OCI-LY7 (cell line): ENCODE measurements around the gene RAB26. TPM values are rescaled to one million over a fixed set of nuclear protein-coding genes. Genes with fewer than 3 reads are reported as not detected.
"Not testable (repeated sequence)": the region's sequence is repeated elsewhere in the genome, so short reads cannot be mapped to it uniquely, and the experiment has no call there.

Experiments
- BruUV-seq: library from RNA; stranded (reverse); fragments of 400-500 nt; replicated peaks from 2 replicates; lab custom pipeline; 2021; lab: Mats Ljungman, UMichigan
- CTCF ChIA-PET: fragments of 300-600 bp; sonication (Branson Sonifier 250); formaldehyde crosslinking; loops from one replicate; lab custom pipeline; 2022; ENCODE audit warnings: antibody characterized with exemption; ENCODE audit not compliant: unreplicated experiment; lab: Charles Lee
- POLR2A ChIA-PET: fragments of 300-600 bp; sonication (Branson Sonifier 250); formaldehyde crosslinking; loops from one replicate; lab custom pipeline; 2022; ENCODE audit warnings: antibody characterized with exemption; lab: Charles Lee
- DNase-seq: peaks from one replicate; pipeline ENCODE4 v3.0.0-alpha.2; 2015; ENCODE audit warnings: low spot score
- H2AFZ ChIP-seq: fragments of 200-600 bp; sonication (generic), shearing (Covaris generic); 2 replicates; pipeline ENCODE4 v1.6.1; 2014; ENCODE audit warnings: mild to moderate bottlenecking, antibody characterized with exemption, low read length, moderate library complexity
- H3K27ac ChIP-seq: fragments of 200-600 bp; sonication (generic); 2 replicates; pipeline ENCODE4 v1.5.1; 2014; ENCODE audit warnings: mixed run types, low read depth, mild to moderate bottlenecking, moderate library complexity, low read length, inconsistent platforms; ENCODE audit not compliant: poor library complexity, severe bottlenecking
- H3K36me3 ChIP-seq: fragments of 200-600 bp; sonication (generic); 2 replicates; pipeline ENCODE4 v1.6.1; 2014; ENCODE audit warnings: mild to moderate bottlenecking, antibody characterized with exemption, low read length, moderate library complexity, mixed read lengths; ENCODE audit not compliant: insufficient read depth
- H3K4me1 ChIP-seq: fragments of 200-600 bp; sonication (generic); 2 replicates; pipeline ENCODE4 v1.5.1; 2014; ENCODE audit warnings: mild to moderate bottlenecking, low read length; ENCODE audit not compliant: insufficient read depth, poor library complexity, severe bottlenecking
- H3K4me2 ChIP-seq: fragments of 200-600 bp; sonication (generic); 2 replicates; pipeline ENCODE4 v1.6.1; 2014; ENCODE audit warnings: mild to moderate bottlenecking, low read length
- H3K4me3 ChIP-seq: fragments of 200-600 bp; sonication (generic); 2 replicates; pipeline ENCODE4 v1.5.1; 2014; ENCODE audit warnings: mild to moderate bottlenecking, low read depth, low read length; ENCODE audit not compliant: poor library complexity, severe bottlenecking
- H3K79me2 ChIP-seq: fragments of 200-600 bp; sonication (generic); 2 replicates; pipeline ENCODE4 v1.6.1; 2016; ENCODE audit warnings: low read depth, mild to moderate bottlenecking, low read length, moderate library complexity, mixed read lengths; ENCODE audit not compliant: insufficient read depth
- H3K9me2 ChIP-seq: fragments of 200-600 bp; sonication (generic); 2 replicates; pipeline ENCODE4 v1.6.1; 2016; ENCODE audit warnings: mild to moderate bottlenecking, low read length, mixed read lengths; ENCODE audit not compliant: insufficient read depth
- H3K9me3 ChIP-seq: fragments of 200-600 bp; sonication (generic); 2 replicates; pipeline ENCODE4 v1.6.1; 2014; ENCODE audit warnings: mild to moderate bottlenecking, mixed run types, low read length, mixed read lengths
- H4K20me1 ChIP-seq: fragments of 200-600 bp; sonication (generic); 2 replicates; pipeline ENCODE4 v1.6.1; 2014; ENCODE audit warnings: mild to moderate bottlenecking, antibody characterized with exemption, low read length, moderate library complexity, mixed read lengths; ENCODE audit not compliant: insufficient read depth
- EZH2phosphoT487 ChIP-seq: fragments of 200-600 bp; sonication (generic); IDR thresholded peaks from 2 replicates; pipeline ENCODE4 v1.6.1; 2018; ENCODE audit warnings: low read depth, borderline replicate concordance, mild to moderate bottlenecking, mixed run types, antibody characterized with exemption, low read length, moderate library complexity, mixed read lengths
- intact Hi-C: fragments of 100-400 bp; cut with micrococcal nuclease; formaldehyde crosslinking; loops from one replicate; pipeline ENCODE4 v1.10.0; 2022; ENCODE audit not compliant: unreplicated experiment
- total RNA-seq, 2 experiments: library from RNA; depleted of rRNA in 1 of 2; stranded (reverse); fragments of >200 nt in 1 of 2; shearing (Covaris generic) in 1 of 2; gene quantifications; 2 replicates each; pipeline ENCODE4 v1.2.3, GENCODE V29; 2014 to 2022
- TF ChIP-seq, protein P1 (sequence below): fragments of 200-600 bp; sonication (generic); conservative IDR thresholded peaks from 2 replicates; pipeline ENCODE4 v1.5.1; 2014; ENCODE audit warnings: mild to moderate bottlenecking, antibody characterized with exemption, low read length, moderate library complexity, mixed read lengths

Gene RAB26
- total RNA-seq, 2 experiments from 2014 or later = 5.0 to 9.5 TPM

DNA sequence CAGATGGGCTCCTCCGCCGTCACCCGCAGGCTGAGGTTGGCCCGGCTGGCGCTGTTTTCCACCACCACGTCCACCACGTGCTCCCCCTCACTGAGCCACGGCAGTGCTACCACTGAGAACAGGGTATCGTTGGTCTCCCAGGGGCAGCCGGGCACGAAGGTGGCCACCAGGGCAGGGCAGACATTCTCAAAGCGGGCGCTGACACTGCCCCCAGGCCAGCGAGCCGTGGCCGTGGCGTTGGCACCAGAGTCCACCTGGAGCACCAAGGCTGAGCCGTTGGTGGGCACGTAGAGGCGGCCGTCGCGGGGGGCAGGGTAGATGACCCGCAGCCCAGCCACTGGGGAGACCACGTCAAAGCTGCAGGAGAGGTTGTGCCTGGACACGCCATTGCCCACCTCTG, 34.2 kb upstream of the RAB26 start:
- H3K4me2 ChIP-seq, BruUV-seq, H3K9me2 ChIP-seq, H3K4me3 ChIP-seq, H3K9me3 ChIP-seq, DNase-seq, POLR2A ChIA-PET, H2AFZ ChIP-seq, intact Hi-C loops, H3K27ac ChIP-seq, H3K79me2 ChIP-seq, H3K36me3 ChIP-seq, CTCF ChIA-PET, H3K4me1 ChIP-seq, H4K20me1 ChIP-seq: not testable (repeated sequence)

DNA sequence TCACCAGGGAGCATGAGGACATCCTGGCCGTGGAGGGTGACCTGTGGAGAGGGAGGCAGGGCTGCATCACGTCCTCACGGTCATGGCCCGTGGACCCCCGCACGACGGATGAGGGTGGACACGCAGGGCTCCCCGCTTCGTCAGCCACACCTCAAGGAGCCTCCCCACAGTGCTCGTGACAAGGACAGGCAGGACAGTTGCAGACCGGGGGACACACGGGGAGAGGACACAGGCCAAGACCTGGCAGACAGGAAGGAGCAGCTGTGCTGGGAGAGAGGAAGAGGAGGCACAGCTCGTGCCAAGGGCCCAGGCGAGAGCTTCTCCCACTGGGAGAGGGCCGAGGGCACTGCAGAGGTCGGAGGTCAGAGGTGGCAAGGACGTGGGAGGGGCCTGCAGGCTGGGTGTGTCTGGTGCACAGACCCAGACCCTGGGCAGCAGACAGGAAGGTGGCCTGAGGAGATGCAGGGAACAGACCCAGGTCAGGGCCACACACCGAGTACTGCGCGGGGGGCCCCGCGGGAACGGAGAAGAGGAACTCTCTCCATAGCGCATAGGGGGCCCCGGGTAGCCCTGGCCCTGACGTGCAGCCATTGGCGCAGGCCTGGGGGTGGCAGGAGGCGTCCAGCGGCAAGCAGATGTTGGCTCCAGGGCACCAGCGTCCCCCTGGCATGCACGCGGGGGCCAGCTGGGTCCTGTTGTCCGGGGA, 33.4 kb upstream of the RAB26 start:
- H3K36me3 ChIP-seq, BruUV-seq, H3K79me2 ChIP-seq, H3K4me1 ChIP-seq, intact Hi-C loops, H3K27ac ChIP-seq, H4K20me1 ChIP-seq, POLR2A ChIA-PET, CTCF ChIA-PET, H3K9me3 ChIP-seq, H2AFZ ChIP-seq, H3K4me3 ChIP-seq, H3K4me2 ChIP-seq, H3K9me2 ChIP-seq, DNase-seq: not testable (repeated sequence)

DNA sequence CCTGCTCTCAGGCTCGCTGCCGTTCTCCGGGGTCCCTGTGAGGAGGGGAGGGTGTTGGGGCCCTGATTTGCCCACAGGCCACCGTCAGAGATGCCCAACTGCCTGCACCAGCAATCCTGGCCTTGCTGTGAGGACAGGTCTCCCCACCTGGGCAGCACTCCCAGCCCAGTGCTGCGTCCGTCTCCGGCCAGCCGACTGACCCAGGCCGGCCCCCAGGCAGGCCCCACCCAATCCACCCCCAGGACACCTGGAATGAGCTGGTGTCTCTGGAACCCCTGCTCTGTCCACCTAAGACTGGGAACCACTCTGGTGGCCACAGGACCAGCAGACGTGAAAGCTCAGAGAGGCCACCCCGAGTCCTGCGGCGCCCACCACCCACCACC, 32.8 kb upstream of the RAB26 start:
- Histone ChIP-seq H2AFZ (no peak overlapping the region), H3K36me3 (peaks cover 3% of the 10 kb centered on the region; the same call in 1 of the 2 replicates), H3K79me2 (no peaks in the 10 kb centered on the region), H3K4me1 (no peaks in the 10 kb centered on the region), H3K9me3 (no peaks in the 10 kb centered on the region), H3K4me2 (no peak overlapping the region), H3K27ac (no peak overlapping the region), H3K9me2 (no peaks in the 10 kb centered on the region), H3K4me3 (no peak overlapping the region), H4K20me1 (no peaks in the 10 kb centered on the region)
- POLR2A ChIA-PET = no interaction called here
- BruUV-seq = no TSS peak
- TF ChIP-seq EZH2phosphoT487 = no peak
- TF ChIP-seq, protein P1, sequence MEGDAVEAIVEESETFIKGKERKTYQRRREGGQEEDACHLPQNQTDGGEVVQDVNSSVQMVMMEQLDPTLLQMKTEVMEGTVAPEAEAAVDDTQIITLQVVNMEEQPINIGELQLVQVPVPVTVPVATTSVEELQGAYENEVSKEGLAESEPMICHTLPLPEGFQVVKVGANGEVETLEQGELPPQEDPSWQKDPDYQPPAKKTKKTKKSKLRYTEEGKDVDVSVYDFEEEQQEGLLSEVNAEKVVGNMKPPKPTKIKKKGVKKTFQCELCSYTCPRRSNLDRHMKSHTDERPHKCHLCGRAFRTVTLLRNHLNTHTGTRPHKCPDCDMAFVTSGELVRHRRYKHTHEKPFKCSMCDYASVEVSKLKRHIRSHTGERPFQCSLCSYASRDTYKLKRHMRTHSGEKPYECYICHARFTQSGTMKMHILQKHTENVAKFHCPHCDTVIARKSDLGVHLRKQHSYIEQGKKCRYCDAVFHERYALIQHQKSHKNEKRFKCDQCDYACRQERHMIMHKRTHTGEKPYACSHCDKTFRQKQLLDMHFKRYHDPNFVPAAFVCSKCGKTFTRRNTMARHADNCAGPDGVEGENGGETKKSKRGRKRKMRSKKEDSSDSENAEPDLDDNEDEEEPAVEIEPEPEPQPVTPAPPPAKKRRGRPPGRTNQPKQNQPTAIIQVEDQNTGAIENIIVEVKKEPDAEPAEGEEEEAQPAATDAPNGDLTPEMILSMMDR = no peak
- CTCF ChIA-PET = no interaction called here
- DNase-seq = no peak
- intact Hi-C loops = no loop called here

DNA sequence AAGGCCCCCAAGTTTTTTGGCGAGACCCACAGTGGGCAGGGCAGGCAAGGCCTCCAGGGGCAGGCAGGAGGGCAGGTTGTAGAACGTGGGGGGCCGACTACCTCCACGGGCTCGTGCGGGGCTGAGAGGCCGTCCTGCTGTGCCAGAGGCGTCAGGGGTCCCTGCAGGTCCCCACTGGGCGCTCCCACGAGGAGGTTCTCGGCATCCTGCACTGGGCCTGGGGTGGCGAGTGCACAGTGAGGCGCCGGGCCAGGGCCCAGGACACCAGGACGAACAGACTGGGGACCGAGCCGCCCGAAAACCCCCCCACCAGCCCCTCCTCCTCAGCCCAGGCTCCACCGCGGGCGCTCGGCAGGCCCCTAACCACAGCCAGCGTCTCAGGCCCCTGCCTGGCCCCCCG, 32.0 kb upstream of the RAB26 start:
- H3K36me3 ChIP-seq, H3K9me2 ChIP-seq, BruUV-seq, H3K79me2 ChIP-seq, H4K20me1 ChIP-seq, H3K27ac ChIP-seq, H2AFZ ChIP-seq, DNase-seq, H3K9me3 ChIP-seq, H3K4me1 ChIP-seq, H3K4me3 ChIP-seq, CTCF ChIA-PET, POLR2A ChIA-PET, intact Hi-C loops, H3K4me2 ChIP-seq: not testable (repeated sequence)

DNA sequence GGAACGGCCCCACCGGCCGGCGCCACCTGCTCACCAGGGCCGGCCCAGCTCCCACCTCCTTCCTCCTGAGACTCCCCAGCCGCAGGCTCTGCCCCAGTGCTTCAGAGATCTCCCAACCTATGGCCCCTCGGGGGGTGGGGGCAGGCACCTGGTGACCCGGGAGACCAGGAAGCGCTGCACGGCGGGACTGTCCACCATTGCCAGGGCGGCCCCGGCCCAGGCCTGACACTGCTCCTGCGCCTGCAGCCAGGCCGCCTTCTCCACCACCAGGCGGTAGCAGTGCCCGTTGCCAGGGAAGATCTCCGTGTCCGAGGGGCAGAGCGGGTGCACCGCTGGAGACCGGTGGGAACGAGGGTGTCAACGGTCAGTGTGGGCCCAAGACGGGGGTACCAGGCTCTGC, 31.1 kb upstream of the RAB26 start:
- H3K9me3 ChIP-seq, H3K79me2 ChIP-seq, DNase-seq, H3K4me1 ChIP-seq, POLR2A ChIA-PET, H3K4me3 ChIP-seq, CTCF ChIA-PET, H3K4me2 ChIP-seq, intact Hi-C loops, H3K36me3 ChIP-seq, H3K9me2 ChIP-seq, H3K27ac ChIP-seq, H2AFZ ChIP-seq, H4K20me1 ChIP-seq, BruUV-seq: not testable (repeated sequence)
